Measurements from ENCODE around the gene CCDC201.

The CCDC201 gene

DNA sequence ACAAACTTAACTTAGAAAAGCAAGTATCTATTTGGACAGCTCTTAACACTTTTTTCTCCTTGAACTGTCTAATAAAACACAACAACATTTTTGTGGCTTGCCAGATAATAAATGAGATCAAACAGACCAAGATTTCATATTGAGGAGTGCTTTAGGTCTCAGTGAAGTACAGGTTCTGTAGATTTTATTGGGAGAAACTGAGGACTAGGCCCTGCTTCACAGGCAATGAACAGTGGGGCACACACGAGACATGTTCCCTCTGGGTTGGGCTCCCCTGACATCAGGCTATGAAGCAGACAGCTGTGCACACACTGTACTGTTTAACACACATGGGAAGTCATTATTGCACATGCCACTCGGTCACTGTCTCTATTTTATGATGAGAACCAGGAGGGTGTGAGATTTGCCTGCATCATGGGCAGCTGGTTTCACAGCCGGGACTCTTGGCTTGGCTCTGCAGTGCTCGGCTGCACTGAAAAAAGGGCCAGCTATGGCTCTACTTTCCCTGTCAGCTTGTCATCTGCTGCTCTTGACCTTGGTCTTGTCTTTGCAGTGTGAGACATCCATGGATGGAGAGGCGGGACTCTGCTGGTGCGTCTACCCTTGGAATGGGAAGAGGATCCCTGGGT lies 19.6 kb upstream of the CCDC201 start:
- DNase-seq: peak; percentile 20

GRCh38 chr7:45891462-45892402 lies 18.9 kb upstream of the CCDC201 start:
- no peak for DNase-seq

DNA sequence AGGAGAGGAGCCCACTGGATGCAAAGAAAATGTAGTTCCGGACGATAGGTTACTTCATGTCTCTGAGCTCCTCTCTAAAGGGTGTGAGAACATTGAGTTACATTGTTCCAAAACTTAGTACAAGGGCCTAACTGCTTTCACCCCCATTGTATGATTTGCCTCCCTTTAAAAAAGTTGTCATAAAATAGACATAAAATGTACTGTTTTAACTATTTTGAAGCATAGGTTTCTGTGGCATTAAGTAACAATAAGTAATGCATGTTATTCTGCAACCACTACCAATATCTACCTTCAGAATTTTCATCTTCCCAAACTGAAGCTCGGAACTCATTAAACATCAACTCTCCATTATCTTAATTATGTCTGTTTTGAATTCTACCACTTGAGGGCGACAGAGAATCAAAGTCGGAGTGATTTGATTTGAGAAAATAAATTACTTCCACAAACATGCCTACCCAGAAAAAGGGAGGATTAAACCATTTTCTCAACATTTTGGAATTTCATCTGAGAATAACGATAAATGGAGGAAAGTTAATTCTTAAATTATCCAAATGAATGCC lies 18.1 kb upstream of the CCDC201 start:
- peak; percentile 41 for DNase-seq

GRCh38 chr7:45890125-45890901 lies 17.4 kb upstream of the CCDC201 start:
- DNase-seq: no peak

DNA sequence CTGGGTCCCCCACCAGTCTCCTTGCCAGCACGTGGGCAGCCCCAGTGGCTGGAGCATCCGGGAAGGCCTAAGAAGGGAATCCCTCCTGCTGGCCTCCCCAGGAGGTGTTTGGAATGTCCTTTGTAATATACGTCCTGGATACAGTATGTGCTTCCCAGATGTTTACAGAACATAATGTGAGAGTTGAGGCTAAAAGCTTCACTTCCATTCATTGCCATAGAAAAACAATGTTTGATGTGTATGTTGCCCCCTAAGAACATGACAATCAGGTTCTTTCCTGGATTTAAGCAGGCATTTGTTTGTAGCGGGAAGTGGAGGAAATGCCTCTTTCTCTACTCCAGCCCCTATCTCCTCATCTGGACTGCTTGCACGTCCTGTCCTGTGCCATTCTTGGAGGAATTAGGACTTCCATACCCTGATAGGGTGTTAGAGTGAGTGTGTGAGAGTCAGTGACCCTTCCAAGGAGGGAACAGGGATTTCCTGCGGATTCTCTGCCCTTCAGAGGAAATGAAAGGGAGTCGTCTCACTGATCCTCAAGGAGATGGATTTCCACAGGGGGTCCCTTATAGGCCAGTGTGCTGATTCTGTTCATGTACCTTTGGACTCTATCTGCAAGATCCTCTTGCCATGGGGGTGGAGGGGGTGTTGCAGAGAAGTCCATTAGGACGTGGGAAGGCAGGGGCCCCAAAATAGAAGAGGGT lies 16.6 kb upstream of the CCDC201 start:
- no peak for DNase-seq

- no peak for DNase-seq
These were observed 16.1 kb upstream of the CCDC201 start for GRCh38 chr7:45888993-45889366.

- DNase-seq: no peak
These were observed 15.5 kb upstream of the CCDC201 start, which contains the start of gene IGFBP1 for GRCh38 chr7:45888185-45888992. TSS of gene IGFBP1 (plus strand) at chr7:45888488. CDS start at chr7:45888653, 165 bp downstream.

GRCh38 chr7:45886931-45887667 lies 14.2 kb upstream of the CCDC201 start:
- DNase-seq: no peak

- no peak for DNase-seq
These were observed 12.5 kb upstream of the CCDC201 start for GRCh38 chr7:45885264-45885882.

DNA sequence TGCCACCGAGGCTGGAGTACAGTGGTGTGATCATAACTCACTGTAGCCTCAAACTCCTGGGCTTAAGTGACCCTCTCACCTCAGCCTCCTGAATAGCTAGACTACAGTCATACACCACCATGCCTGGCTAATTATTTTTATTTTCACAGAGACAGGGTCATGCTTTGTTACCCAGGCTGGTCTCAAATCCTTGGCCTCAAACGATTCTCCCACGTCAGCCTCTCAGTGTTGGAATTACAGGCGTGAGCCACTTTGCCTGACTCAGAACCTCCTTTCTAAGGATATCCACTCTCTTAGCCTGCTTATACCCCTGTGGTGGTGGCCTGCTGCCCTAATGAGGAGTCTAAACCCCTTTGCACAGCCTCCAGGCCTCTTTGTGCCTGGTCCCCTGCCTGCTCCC lies 11.3 kb upstream of the CCDC201 start:
- no peak for DNase-seq

- peak; percentile 70 for DNase-seq
These were observed 9.6 kb upstream of the CCDC201 start for GRCh38 chr7:45882465-45882810.

DNA sequence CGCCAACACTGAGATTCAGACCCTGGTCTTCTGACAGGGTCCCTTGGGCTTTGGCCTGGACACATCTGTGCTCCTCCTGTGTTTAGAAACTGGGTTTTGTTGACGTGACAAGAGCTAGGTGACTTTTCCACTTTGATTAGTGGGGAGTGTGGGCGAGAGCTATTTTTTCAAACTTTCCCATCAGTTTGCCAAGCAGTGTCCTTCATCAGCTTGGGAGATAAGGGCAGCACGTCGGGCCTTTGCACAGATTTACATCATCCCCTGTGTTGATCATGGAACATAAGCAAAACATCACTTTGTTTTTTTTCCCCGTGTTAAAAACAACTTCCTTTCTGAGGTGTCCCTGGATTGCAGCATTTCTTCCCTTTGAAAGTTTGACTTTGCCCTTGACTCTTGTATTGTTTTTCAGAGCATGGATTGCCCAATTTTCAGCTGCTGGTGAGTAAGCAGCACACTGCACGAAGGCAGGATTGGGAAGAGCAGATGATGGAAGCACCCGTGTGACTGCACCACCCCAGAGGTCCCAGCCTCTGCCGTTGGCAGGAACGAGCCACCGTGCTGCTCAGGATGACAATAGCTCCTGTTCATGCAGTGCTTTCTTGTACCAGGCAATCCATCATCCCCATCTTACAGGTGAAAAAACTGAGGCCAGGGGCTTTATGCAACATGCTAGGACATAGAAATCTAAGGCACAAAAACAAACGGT lies 9.0 kb upstream of the CCDC201 start:
- DNase-seq: no peak

DNA sequence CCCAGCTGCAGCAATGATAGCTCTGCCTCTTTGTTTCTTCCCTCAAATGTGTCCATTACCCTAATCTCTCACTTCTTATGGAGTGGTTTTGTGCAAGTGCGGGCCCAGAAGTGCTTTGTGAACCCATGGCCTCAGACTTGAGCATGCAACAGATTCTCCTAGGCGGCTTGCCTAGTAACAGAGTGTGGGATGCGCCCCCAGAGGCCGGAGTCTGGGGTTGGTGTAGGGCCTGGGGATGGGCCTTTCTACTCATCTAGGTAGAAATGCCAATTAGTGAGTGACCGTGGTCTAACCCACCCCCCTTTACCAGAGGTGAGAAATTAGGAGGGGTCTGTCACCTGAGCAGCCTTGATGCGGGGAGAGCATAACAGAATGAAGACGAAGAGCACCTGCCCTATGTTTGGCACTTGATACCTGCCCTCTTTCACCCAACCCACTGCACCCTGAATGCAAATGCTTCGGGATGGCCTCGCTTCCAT lies 8.4 kb upstream of the CCDC201 start:
- DNase-seq: no peak

GRCh38 chr7:45880433-45880860 lies 7.6 kb upstream of the CCDC201 start:
- no peak for DNase-seq

GRCh38 chr7:45878457-45879144 lies 5.7 kb upstream of the CCDC201 start:
- no peak for DNase-seq

DNA sequence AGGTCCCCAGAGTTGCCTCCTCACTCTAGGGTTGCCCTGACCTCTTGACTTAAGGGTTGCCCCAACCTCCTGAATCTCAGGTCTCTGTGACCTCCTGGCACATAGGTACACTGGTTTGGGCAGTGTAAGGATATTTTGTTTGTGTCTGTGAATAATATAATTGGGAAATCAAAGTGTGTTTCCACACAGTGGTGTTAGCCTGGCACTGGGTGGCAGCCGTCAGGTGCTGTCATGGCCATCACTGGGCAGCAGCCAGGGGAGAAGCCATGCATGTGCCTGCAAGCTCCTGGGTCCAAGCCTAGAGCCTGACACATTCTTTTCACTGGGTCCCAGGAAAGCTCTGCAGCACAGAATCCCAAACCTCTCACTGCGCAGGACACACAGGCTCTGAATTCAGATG lies 3.6 kb upstream of the CCDC201 start:
- DNase-seq: no peak

DNA sequence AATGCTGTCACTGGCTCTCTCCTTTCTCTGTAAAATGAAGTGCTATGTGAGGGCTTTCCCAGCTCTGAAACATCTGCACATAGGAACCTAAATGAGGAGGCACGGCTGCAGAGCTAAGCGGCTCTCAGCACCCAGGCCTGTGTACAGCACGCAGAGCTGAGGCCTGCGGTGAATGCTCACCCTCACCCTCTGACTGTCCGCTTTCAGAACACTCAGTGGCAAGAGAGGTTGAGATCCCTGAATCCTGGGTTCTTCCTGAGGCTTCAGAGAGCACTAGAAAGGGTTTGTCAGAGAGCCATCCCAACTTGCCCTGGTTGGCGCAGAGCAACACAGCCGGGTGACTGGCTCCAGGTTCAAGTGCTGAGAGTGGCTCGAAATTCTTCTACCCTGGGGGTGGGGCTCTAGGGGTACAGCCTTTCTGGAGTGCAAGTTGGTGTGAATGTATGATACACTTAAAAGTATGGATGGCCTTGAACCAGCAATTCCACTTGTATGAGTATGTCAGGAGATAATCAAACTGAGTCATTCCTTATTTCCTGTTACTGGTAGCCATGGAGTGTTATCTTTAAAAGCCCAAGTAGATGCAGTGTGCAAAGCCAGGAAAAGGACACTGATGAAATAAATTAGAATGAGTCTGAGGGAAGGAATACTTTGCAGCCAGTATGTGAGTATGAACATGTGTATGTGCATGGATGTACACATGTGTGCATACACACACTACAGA lies 1.7 kb upstream of the CCDC201 start:
- DNase-seq: no peak

DNA sequence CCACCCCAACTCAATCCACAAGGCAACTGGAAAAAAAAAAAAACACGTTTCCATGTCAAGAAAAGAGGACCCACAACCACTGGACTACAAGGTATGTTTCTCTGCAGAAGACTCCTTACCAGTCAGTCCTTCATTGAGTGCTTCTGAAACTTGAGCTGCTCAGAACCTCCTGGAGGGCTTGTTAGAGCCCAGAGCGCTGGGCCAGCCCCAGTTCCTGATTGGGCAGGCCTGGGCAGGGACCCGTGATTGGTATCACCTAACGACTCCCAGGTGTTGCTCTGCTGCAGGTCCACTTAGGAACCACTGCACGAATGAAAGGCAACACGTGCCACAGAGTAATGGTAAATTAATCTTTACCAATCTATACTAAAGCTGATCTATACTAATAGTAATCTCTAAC lies 473 bp upstream of the CCDC201 start:
- no peak for DNase-seq

Data from NCI-H1092 (cell line).